IPS DF 4.7 (cell line): ENCODE measurements around the gene ELP5.

Source experiments
- DNase-seq: peaks from one replicate; pipeline ENCODE4 v3.0.0-alpha.2; 2013; ENCODE audit warnings: low spot score; ENCODE audit errors: extremely low read depth

The ELP5 gene

GRCh38 chr17:7218758-7219157 lies 33.3 kb upstream of the ELP5 start:
- DNase-seq: no peak

DNA sequence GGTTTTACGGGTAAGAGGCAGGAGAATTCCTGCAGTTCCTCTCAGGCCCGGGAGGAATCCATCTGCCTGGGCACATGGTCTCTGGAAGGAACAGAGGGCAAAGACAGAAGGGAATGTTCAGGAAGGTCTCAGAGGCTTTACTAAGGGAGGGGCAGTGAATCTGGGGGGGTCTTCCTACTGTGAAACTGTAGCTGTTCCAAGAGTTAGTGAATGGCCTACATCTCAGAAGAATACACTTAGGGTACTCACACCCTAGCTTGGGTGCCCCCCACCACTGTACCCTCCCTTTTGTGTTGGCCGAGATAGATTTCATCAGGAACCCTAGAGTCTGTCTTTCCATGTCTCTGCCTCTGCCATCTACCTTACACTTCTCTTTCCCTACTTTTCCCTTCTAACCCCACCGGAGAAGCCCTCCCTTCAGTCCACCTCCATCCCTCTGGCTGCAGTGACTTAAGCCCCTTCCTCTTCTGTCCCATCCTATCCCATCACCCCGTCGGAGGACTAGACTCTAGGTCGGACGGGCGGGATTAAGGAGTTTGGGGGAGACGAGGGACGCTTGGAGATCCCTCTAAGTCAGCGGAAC lies 32.7 kb upstream of the ELP5 start:
- DNase-seq: no peak

- no peak for DNase-seq
Observed at GRCh38 chr17:7219812-7220592, 32.0 kb upstream of the ELP5 start, which contains the start of the genes ACADVL and DLG4. TSS of gene ACADVL (plus strand) at chr17:7219938. CDS start at chr17:7219985, 47 bp downstream. TSS of gene DLG4 (minus strand) at chr17:7219836.

GRCh38 chr17:7220593-7221277 lies 31.3 kb upstream of the ELP5 start:
- DNase-seq: no peak

DNA sequence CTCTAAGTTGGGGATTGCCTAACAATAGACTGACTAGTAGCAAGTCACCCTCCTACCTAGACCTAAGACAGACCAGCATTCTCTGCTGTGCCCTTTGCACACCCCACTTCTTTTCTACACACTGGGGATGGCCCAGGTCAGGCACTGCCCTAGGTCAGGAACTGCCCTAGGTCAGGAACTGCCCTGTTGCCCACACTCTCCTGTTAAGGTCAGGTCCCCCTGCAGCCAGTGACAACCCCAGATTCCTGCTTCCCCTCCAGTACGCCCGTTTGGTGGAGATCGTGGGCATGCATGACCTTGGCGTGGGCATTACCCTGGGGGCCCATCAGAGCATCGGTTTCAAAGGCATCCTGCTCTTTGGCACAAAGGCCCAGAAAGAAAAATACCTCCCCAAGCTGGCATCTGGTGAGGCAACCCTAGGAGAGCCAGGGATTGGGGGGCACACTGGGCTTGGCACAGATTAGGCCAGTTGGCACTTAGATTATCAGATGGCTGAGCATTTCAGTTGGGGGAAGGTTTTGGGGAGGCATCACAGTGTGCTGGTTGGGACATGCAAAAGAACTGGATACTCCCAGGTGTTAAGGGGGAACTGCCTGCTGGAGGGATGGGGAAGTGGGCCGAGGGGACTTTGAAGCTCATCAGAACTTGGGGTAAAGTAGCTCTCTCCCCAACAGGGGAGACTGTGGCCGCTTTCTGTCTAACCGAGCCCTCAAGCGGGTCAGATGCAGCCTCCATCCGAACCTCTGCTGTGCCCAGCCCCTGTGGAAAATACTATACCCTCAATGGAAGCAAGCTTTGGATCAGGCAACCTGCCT lies 30.5 kb upstream of the ELP5 start:
- no peak for DNase-seq

GRCh38 chr17:7222093-7222971 lies 29.7 kb upstream of the ELP5 start:
- no peak for DNase-seq

GRCh38 chr17:7222972-7223292 lies 29.1 kb upstream of the ELP5 start:
- DNase-seq: no peak

DNA sequence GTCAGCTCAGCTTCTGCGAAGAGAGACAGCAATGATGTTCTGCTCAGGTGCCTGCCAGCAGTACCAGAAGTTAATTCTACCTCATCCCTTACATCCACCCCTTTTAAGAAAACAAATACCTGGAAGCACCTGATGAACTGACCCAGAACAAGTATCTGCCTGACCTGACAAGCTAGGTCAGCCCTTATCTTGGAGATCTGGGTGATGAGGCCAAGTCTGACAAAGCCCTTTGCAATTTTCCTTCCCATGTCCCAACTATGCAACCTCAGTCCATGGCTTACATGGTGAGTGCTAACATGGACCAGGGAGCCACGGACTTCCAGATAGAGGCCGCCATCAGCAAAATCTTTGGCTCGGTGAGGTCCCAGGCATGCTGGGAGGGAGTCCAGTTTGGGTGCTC lies 28.6 kb upstream of the ELP5 start:
- no peak for DNase-seq

DNA sequence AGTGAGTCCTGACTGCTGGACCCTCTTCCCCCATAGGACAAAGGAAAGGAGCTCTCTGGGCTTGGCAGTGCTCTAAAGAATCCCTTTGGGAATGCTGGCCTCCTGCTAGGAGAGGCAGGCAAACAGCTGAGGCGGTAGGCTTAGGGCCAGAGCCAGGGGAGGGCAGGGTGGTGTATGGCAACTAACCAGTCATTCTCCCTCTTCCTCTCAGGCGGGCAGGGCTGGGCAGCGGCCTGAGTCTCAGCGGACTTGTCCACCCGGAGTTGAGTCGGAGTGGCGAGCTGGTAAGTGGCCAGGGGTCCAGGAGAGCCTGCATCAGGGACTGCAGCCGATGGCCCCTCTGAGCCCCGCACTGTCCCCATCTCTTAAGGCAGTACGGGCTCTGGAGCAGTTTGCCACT lies 27.9 kb upstream of the ELP5 start:
- no peak for DNase-seq

- DNase-seq: no peak
Observed at GRCh38 chr17:7224661-7225111, 27.3 kb upstream of the ELP5 start.

DNA sequence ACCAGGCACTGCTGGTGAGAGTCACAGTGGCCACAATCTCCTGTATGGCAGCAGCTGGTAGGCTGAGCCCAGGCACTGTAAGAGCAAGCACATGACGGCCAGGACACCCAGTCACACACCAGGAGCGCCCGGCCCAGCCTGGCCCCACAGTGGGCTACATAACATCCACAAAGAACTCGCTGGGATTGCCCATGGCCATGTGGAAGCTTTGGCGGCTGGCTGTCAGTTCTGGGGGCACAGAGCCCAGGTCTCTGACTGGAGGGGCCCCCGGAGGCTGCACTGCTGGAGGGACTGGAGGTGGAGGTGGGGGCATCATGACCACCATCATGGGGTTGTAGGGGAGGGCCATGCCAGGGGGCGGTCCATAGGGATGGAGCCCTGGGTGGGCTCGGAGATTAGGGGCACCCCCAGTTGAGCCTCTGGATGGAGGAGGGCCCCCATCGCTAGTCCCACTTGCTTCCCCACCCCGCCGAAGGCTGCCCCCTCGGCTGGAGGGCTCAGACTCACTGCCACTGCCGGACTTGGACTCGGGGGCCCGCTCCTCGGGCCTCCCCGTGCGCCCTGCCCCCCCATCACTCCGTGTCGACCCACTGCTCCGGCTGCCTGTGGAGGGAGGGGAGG lies 26.2 kb upstream of the ELP5 start:
- DNase-seq: no peak

DNA sequence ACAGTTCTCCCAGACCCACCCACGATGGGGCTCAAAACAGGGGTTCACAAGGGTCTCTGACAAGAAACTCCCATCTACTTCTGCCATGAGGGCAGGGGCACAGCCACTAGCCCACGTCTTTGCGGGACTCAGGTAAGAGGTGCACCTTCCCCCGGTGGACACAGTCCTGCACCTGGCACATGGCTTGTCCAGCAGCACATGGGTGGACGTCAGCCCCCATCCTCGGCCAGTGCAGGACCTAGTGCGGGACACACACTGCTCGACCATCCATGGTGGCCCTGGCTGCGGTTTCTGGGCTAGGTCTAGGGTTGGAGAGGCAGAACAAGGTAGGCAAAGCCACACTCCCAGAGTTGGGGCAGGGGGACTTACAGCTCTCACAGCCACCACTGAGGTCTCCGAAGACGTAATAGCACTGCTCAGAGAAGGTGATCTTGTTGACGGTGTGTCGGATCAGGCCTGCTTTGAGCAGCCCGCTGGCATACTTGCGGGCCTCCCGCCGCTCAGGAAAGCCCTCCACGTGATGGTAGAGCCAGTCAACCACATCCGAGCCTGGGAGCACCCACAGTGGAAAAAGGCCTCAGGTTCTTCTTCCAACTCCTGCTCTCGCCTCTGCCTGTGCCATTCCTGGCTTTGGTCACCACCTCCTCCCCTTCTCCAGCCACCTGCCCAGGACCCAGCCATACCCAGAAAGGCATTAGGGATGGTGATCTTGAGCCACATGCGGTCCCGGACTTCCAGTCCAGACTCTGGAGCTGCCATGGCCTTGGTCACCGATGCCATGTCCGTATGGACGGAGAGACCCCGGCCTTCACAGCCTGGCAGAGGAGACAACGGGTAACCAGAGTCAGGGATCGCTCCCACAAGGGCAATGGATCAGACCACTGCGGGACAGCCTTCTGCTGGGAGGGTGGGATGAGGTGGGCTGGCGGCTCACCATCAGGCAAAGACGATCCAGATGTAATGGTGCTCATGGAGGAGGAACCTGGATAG lies 25.0 kb upstream of the ELP5 start:
- no peak for DNase-seq

DNA sequence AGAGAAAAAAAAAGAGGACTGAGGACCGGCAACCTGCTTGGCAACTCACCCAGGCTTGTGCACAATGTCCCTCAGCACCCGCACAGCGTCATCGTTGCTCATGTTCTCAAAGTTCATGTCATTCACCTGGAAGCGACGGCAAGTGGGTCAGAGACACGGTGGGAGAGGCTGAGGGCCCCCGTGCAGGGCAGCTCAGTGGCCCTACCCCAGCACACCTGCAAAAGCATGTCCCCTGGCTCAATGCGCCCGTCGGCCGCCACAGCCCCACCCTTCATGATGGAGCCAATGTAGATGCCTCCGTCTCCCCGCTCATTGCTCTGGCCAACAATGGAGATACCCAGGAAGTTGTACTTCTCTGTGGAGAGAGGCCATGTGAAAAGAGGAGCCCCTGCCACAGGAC lies 23.1 kb upstream of the ELP5 start:
- no peak for DNase-seq

DNA sequence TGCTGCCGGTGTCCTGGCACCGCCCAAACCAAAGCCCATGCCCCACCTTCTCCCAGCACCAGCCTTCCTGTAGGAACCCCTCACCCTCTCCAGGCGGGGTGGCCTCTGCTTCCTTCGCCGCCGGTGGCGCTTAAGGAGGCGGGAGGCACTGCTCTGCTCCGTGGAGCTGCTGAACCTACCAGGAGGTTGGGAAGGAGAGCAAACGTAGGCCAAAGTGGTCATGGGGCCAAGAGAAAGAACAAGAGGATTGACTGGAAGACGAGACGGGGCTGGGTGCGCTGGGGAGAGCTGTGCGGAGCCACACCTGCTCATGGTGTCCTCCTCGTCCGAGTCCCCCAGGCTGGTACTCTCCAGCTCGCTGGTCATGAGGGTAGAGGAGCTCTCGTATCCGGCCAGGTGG lies 22.5 kb upstream of the ELP5 start:
- no peak for DNase-seq

GRCh38 chr17:7232114-7232513 lies 19.9 kb upstream of the ELP5 start:
- no peak for DNase-seq

DNA sequence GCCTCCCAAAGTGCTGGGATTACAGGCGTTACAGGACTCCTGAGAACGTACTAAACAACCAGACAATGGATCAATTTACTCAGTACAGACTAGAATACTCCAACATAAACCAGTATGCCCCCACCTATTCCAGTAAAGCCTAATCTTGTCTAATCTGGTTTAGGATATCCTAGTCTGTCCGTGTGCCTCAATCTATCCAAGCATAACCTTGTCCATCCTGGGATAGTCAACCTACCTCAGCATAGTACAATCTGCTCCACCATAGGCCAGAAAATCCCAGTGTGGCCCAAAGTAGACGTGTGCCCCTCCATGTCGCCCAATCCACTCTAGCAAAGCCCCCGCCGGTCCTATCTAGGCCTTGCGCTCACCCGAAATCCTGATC lies 18.3 kb upstream of the ELP5 start:
- DNase-seq: no peak

DNA sequence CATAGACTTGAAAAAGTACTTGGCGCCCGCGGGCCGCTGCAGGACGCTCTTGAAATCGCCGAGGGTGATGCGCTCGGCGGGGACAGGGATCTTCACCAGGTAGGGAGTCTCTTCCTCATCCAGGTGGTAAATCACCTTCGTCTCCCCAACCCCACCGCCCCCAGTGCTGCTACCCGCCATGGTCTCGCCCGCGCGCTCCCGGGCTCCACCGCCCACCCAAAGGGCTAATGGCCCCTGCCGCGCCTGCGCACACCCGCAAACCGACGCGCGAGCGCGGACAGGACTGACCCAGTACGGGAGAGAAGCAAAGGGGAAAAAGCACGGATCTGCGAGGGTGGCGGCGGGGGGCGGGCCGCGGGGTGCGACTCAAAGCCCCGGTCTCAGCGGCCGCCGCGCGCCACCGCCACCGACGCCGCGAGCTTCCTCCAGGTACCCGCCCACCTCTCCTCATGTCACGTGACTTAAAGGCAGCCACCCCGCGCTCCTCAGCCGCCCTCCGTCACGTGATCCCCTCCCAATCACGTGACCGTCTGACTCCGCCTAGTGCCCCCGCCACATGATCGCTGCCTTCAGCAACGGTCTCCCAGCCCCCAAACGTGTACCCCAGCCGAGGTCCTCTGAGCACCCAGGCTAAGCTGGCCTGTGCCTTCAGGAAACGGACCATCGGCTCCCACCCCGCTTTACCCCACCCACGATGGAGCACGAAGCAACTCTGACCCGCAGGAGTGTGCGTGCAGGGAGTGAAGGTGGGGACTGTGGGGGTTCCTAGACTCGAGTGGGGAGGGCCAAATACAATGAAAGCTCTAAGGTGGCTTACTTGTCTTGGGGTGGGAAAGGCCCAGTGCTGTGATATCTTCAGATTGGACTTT lies 17.7 kb upstream of the ELP5 start, which contains the start of gene DVL2:
Gene DVL2, minus strand, starts transcription at position 435 of the 869 bp plus-strand sequence. Its CDS starts 255 bp downstream, at position 180.
- DNase-seq: no peak
